Activated T-helper 17 cell treated with anti-CD3 and anti-CD28 coated beads, Interleukin-2, amount 50 U/mL, for 72 hours (primary cell): ENCODE results near the gene TENM3. TPM values are rescaled to one million over a fixed set of nuclear protein-coding genes. Genes with fewer than 3 reads are reported as not detected.

Experiments
- ATAC-seq: fragments of 150-1000 bp; cut with Tn5 transposase; replicated peaks from 2 replicates; pipeline ENCODE4 v1.10.0; 2021; ENCODE audit warnings: mild to moderate bottlenecking, moderate library complexity
- H3K27ac Mint-ChIP-seq: one replicate; pipeline ENCODE4 v1.8.0; 2022; ENCODE audit warnings: mixed read lengths
- H3K27me3 Mint-ChIP-seq: one replicate; pipeline ENCODE4 v1.8.0; 2022; ENCODE audit warnings: mixed read lengths
- H3K36me3 Mint-ChIP-seq: one replicate; pipeline ENCODE4 v1.8.0; 2022; ENCODE audit warnings: low read depth, mild to moderate bottlenecking, mixed read lengths
- H3K4me1 Mint-ChIP-seq: one replicate; pipeline ENCODE4 v1.8.0; 2022; ENCODE audit warnings: mixed read lengths
- H3K4me3 Mint-ChIP-seq: one replicate; pipeline ENCODE4 v1.8.0; 2022; ENCODE audit warnings: mild to moderate bottlenecking, mixed read lengths
- H3K9me3 Mint-ChIP-seq: one replicate; pipeline ENCODE4 v1.8.0; 2022; ENCODE audit warnings: mixed read lengths
- total RNA-seq, 2 donors: library from RNA; stranded (reverse); gene quantifications; one replicate each; pipeline ENCODE4 v1.2.3, GENCODE V29; 2022

The TENM3 gene
- total RNA-seq, 2 donors from 2014 or later: not detected

- H3K4me3 Mint-ChIP-seq: no peak overlapping the region
- no peak for ATAC-seq
- no peak overlapping the region for H3K27ac Mint-ChIP-seq
- H3K4me1 Mint-ChIP-seq: no peaks in the 10 kb centered on the region
- peaks cover 4% of the 10 kb centered on the region for H3K27me3 Mint-ChIP-seq
- H3K9me3 Mint-ChIP-seq: no peaks in the 10 kb centered on the region
- H3K36me3 Mint-ChIP-seq: no peaks in the 10 kb centered on the region
Observed at GRCh38 chr4:182339221-182339641, 96.0 kb downstream of the TENM3 start.

GRCh38 chr4:182343453-182343852 is 100.3 kb downstream of the TENM3 start:
- no peak overlapping the region for H3K4me3 Mint-ChIP-seq
- no peak overlapping the region for H3K27ac Mint-ChIP-seq
- H3K9me3 Mint-ChIP-seq: no peaks in the 10 kb centered on the region
- no peaks in the 10 kb centered on the region for H3K4me1 Mint-ChIP-seq
- no peak for ATAC-seq
- peaks cover 14% of the 10 kb centered on the region for H3K27me3 Mint-ChIP-seq
- H3K36me3 Mint-ChIP-seq: no peaks in the 10 kb centered on the region

- Mint-ChIP-seq H3K9me3 (no peaks in the 10 kb centered on the region), H3K27ac (no peak overlapping the region), H3K4me1 (no peaks in the 10 kb centered on the region), H3K4me3 (no peak overlapping the region), H3K27me3 (peaks cover 14% of the 10 kb centered on the region), H3K36me3 (no peaks in the 10 kb centered on the region)
- ATAC-seq: no peak
Observed at GRCh38 chr4:182344968-182345367, 101.8 kb downstream of the TENM3 start.

GRCh38 chr4:182346250-182346649 is 103.0 kb downstream of the TENM3 start:
- H3K9me3 Mint-ChIP-seq: no peaks in the 10 kb centered on the region
- no peak overlapping the region for H3K27ac Mint-ChIP-seq
- H3K27me3 Mint-ChIP-seq: peaks cover 14% of the 10 kb centered on the region
- H3K4me3 Mint-ChIP-seq: no peak overlapping the region
- no peak for ATAC-seq
- no peaks in the 10 kb centered on the region for H3K36me3 Mint-ChIP-seq
- no peaks in the 10 kb centered on the region for H3K4me1 Mint-ChIP-seq

- H3K27ac Mint-ChIP-seq: no peak overlapping the region
- no peaks in the 10 kb centered on the region for H3K36me3 Mint-ChIP-seq
- H3K9me3 Mint-ChIP-seq: no peaks in the 10 kb centered on the region
- no peak for ATAC-seq
- H3K27me3 Mint-ChIP-seq: peaks cover 14% of the 10 kb centered on the region
- no peak overlapping the region for H3K4me3 Mint-ChIP-seq
- H3K4me1 Mint-ChIP-seq: no peaks in the 10 kb centered on the region
Observed at GRCh38 chr4:182346675-182347375, 103.6 kb downstream of the TENM3 start.

GRCh38 chr4:182348779-182349326 is 105.7 kb downstream of the TENM3 start:
- ATAC-seq: no peak
- Mint-ChIP-seq H3K36me3 (no peaks in the 10 kb centered on the region), H3K27ac (no peak overlapping the region), H3K27me3 (peaks cover 10% of the 10 kb centered on the region), H3K4me1 (no peaks in the 10 kb centered on the region), H3K9me3 (no peaks in the 10 kb centered on the region), H3K4me3 (no peak overlapping the region)

GRCh38 chr4:182350041-182350440 is 106.8 kb downstream of the TENM3 start:
- Mint-ChIP-seq H3K27ac (no peak overlapping the region), H3K9me3 (peaks cover 4% of the 10 kb centered on the region), H3K36me3 (no peaks in the 10 kb centered on the region), H3K4me1 (no peaks in the 10 kb centered on the region), H3K27me3 (peaks cover 8% of the 10 kb centered on the region), H3K4me3 (no peak overlapping the region)
- ATAC-seq: no peak

GRCh38 chr4:182351485-182351884 is 108.3 kb downstream of the TENM3 start:
- ATAC-seq: no peak
- Mint-ChIP-seq H3K4me3 (no peak overlapping the region), H3K27me3 (peaks cover 3% of the 10 kb centered on the region), H3K9me3 (peaks cover 4% of the 10 kb centered on the region), H3K36me3 (no peaks in the 10 kb centered on the region), H3K4me1 (no peaks in the 10 kb centered on the region), H3K27ac (no peak overlapping the region)

GRCh38 chr4:182354106-182354505 is 110.9 kb downstream of the TENM3 start:
- Mint-ChIP-seq H3K9me3 (peaks cover 4% of the 10 kb centered on the region), H3K4me3 (no peak overlapping the region), H3K27ac (no peak overlapping the region), H3K27me3 (peaks cover 3% of the 10 kb centered on the region), H3K4me1 (no peaks in the 10 kb centered on the region), H3K36me3 (no peaks in the 10 kb centered on the region)
- ATAC-seq: no peak

- H3K27ac Mint-ChIP-seq: no peak overlapping the region
- H3K27me3 Mint-ChIP-seq: peaks cover 3% of the 10 kb centered on the region
- no peak for ATAC-seq
- H3K36me3 Mint-ChIP-seq: no peaks in the 10 kb centered on the region
- H3K4me1 Mint-ChIP-seq: no peaks in the 10 kb centered on the region
- peaks cover 4% of the 10 kb centered on the region for H3K9me3 Mint-ChIP-seq
- no peak overlapping the region for H3K4me3 Mint-ChIP-seq
Observed at GRCh38 chr4:182354867-182355266, 111.7 kb downstream of the TENM3 start.

- Mint-ChIP-seq H3K4me3 (no peak overlapping the region), H3K9me3 (peaks cover 4% of the 10 kb centered on the region), H3K4me1 (no peaks in the 10 kb centered on the region), H3K36me3 (no peaks in the 10 kb centered on the region), H3K27ac (no peak overlapping the region), H3K27me3 (no peaks in the 10 kb centered on the region)
- ATAC-seq: no peak
Observed at GRCh38 chr4:182367153-182367552, 124.0 kb downstream of the TENM3 start.

- Mint-ChIP-seq H3K27me3 (no peaks in the 10 kb centered on the region), H3K4me3 (no peak overlapping the region), H3K27ac (no peak overlapping the region), H3K9me3 (peaks cover 4% of the 10 kb centered on the region), H3K4me1 (no peaks in the 10 kb centered on the region), H3K36me3 (no peaks in the 10 kb centered on the region)
- ATAC-seq: no peak
Observed at GRCh38 chr4:182369211-182369610, 126.0 kb downstream of the TENM3 start.

GRCh38 chr4:182370491-182370890 is 127.3 kb downstream of the TENM3 start:
- H3K27me3 Mint-ChIP-seq: no peaks in the 10 kb centered on the region
- H3K4me1 Mint-ChIP-seq: no peaks in the 10 kb centered on the region
- no peak overlapping the region for H3K27ac Mint-ChIP-seq
- no peak for ATAC-seq
- H3K9me3 Mint-ChIP-seq: peaks cover 4% of the 10 kb centered on the region
- H3K4me3 Mint-ChIP-seq: no peak overlapping the region
- H3K36me3 Mint-ChIP-seq: no peaks in the 10 kb centered on the region

- H3K4me3 Mint-ChIP-seq: no peak overlapping the region
- no peaks in the 10 kb centered on the region for H3K9me3 Mint-ChIP-seq
- no peak overlapping the region for H3K27ac Mint-ChIP-seq
- H3K27me3 Mint-ChIP-seq: peaks cover 3% of the 10 kb centered on the region
- no peaks in the 10 kb centered on the region for H3K4me1 Mint-ChIP-seq
- ATAC-seq: no peak
- H3K36me3 Mint-ChIP-seq: no peaks in the 10 kb centered on the region
Observed at GRCh38 chr4:182380771-182381181, 137.6 kb downstream of the TENM3 start.

- H3K4me3 Mint-ChIP-seq: no peak overlapping the region
- H3K4me1 Mint-ChIP-seq: no peaks in the 10 kb centered on the region
- no peak for ATAC-seq
- H3K36me3 Mint-ChIP-seq: no peaks in the 10 kb centered on the region
- H3K27ac Mint-ChIP-seq: no peak overlapping the region
- H3K9me3 Mint-ChIP-seq: no peaks in the 10 kb centered on the region
- no peaks in the 10 kb centered on the region for H3K27me3 Mint-ChIP-seq
Observed at GRCh38 chr4:182382941-182383340, 139.7 kb downstream of the TENM3 start.
